ENCODE data around the gene P3H3. TPM values are rescaled to one million over a fixed set of nuclear protein-coding genes. Genes with fewer than 3 reads are reported as not detected.

The P3H3 gene
- total and polyA plus RNA-seq, 2 of the 4 experiments (the other 2 are of a cell fraction): 27.8 to 83.9 TPM

DNA sequence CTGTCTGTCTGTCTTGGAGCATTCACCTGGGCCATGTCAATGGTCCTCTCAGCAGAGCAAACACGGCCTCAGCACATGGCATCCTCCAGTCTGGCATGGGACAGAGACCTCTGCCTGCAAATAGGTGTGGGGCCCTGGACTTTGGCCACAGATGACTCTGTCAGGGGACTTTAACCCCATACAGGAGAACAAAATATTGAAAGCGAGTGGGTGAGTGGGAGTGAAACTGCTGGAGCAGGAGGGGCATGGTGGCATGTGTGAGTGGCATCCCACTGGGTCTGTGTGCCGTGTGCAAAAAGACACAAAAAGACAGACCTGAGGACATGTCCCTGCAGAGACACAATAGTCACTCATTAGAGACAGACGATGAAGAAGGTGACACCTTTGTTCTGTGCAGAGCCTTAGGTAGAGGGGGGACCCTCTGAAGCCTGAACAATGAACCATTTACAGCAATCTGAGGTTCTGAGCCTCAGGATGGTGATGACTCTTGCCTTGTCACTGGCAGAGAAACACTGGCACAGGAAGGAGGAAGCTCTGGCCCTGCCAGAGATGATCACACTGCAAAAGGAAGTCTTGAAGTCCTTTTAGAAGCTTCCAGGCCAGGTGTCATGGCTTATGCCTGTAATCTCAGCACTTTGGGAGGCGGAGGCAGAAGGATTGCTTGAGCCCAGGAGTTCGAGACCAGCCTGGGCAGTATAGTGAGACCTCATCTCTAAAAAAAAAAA is 48.3 kb upstream of the P3H3 start:
- no peak overlapping the region for H2BK15ac ChIP-seq (ENCODE audit: low read depth, low read length)
- no peak overlapping the region for H3K4me3 ChIP-seq (ENCODE audit: insufficient read depth, low read depth, low read length)
- H3K36me3 ChIP-seq (ENCODE audit: control insufficient read depth, insufficient read depth, low read length): no peaks in the 10 kb centered on the region
- no peak overlapping the region for H2AK5ac ChIP-seq (ENCODE audit: low read depth, low read length)
- no peak overlapping the region for H3K14ac ChIP-seq (replicated peaks; ENCODE audit: low read depth, low read length)
- in situ Hi-C loops (cut with MboI; ENCODE audit: low sequenced_read_pairs) (no loop called here), dilution Hi-C loops (cut with HindIII; ENCODE audit: low sequenced_read_pairs, unreplicated experiment) (no loop called here), intact Hi-C loops (cut with micrococcal nuclease) (loop anchor here (1.0 kb wide), 3 partner anchors 27 to 163 kb away; partner anchors contain the start of gene MLF2)
- no peak overlapping the region for H3K4ac ChIP-seq (ENCODE audit: low read depth, low read length)
- no peaks in the 10 kb centered on the region for H3K79me1 ChIP-seq (ENCODE audit: low read depth in 1 of 2, low read length in 2 of 2)
- no peak overlapping the region for H2AK9ac ChIP-seq (replicated peaks; ENCODE audit: low read depth, low read length, poor library complexity)
- POLR2A ChIA-PET (ENCODE audit: unreplicated experiment): interaction anchor here (0.6 kb wide), 1 partner anchor 91 kb away, joined by 3 read pairs; the partner anchor contains the start of gene ZNF384
- no peak overlapping the region for H2BK120ac ChIP-seq (ENCODE audit: low read depth, low read length)
- H3K18ac ChIP-seq (ENCODE audit: low read depth, low read length): no peak overlapping the region
- DNase-seq (no peak), ATAC-seq (ENCODE audit: low read depth) (no peak)
- H2BK5ac ChIP-seq (ENCODE audit: low read depth, low read length, poor library complexity, severe bottlenecking): no peak overlapping the region
- no peaks in the 10 kb centered on the region for H3K27me3 ChIP-seq (ENCODE audit: control insufficient read depth, insufficient read depth, low read length)
- H4K20me1 ChIP-seq (ENCODE audit: insufficient read depth, low read length): no peaks in the 10 kb centered on the region
- no peak overlapping the region; a peak in 1 of 4 replicates for H4K8ac ChIP-seq (ENCODE audit: low read depth in 2 of 2, low read length in 2 of 2)
- H3K56ac ChIP-seq (ENCODE audit: extremely low read depth, insufficient read depth, low read length): no peak overlapping the region
- no peaks in the 10 kb centered on the region for H3K9me3 ChIP-seq (ENCODE audit: control insufficient read depth, insufficient read depth, low read length)
- 77% methylated on average over 3 of the region's 6 CpGs; no CpG with 5 or more reads in 1 of the 2 experiments for WGBS, 2 experiments (ENCODE audit: extremely low coverage in 2 of 2, insufficient read length in 1 of 2)
- no peak overlapping the region for H3K9ac ChIP-seq (ENCODE audit: low read depth, low read length)
- H2BK20ac ChIP-seq (ENCODE audit: low read depth, low read length): no peak overlapping the region
- no peak overlapping the region for H3K4me2 ChIP-seq (ENCODE audit: low read depth, low read length)
- H2AFZ ChIP-seq (replicated peaks; ENCODE audit: low read length, poor library complexity): peak overlapping the region; percentile 66
- TF ChIP-seq SMC3 (IDR thresholded peaks at IDR 0.05; ENCODE audit: low read depth, low read length) (no peak), RFX5 (IDR thresholded peaks at IDR 0.05; ENCODE audit: low read depth, low read length) (no peak), POLR2A (IDR thresholded peaks at IDR 0.05; ENCODE audit: low read depth, low read length) (no peak), NFE2L2 (IDR thresholded peaks at IDR 0.05; ENCODE audit: low read depth, low read length) (no peak), CHD1 (IDR thresholded peaks at IDR 0.05; ENCODE audit: low read depth, low read length) (no peak), MAFK (IDR thresholded peaks at IDR 0.05; ENCODE audit: low read depth, low read length) (no peak), BHLHE40 (IDR thresholded peaks at IDR 0.05; ENCODE audit: low read depth, low read length) (no peak), MAZ (IDR thresholded peaks at IDR 0.05; ENCODE audit: borderline replicate concordance, low read depth, low read length) (no peak), FOS (IDR thresholded peaks at IDR 0.05; ENCODE audit: low read depth, low read length) (no peak), RCOR1 (IDR thresholded peaks at IDR 0.05; ENCODE audit: insufficient replicate concordance, low read length) (no peak), RAD21 (IDR thresholded peaks at IDR 0.05; ENCODE audit: low read length) (no peak)
- TF ChIP-seq, protein P1, sequence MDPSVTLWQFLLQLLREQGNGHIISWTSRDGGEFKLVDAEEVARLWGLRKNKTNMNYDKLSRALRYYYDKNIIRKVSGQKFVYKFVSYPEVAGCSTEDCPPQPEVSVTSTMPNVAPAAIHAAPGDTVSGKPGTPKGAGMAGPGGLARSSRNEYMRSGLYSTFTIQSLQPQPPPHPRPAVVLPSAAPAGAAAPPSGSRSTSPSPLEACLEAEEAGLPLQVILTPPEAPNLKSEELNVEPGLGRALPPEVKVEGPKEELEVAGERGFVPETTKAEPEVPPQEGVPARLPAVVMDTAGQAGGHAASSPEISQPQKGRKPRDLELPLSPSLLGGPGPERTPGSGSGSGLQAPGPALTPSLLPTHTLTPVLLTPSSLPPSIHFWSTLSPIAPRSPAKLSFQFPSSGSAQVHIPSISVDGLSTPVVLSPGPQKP (IDR thresholded peaks at IDR 0.05; ENCODE audit: borderline replicate concordance, low read depth, low read length): no peak
- TF ChIP-seq, protein P2, sequence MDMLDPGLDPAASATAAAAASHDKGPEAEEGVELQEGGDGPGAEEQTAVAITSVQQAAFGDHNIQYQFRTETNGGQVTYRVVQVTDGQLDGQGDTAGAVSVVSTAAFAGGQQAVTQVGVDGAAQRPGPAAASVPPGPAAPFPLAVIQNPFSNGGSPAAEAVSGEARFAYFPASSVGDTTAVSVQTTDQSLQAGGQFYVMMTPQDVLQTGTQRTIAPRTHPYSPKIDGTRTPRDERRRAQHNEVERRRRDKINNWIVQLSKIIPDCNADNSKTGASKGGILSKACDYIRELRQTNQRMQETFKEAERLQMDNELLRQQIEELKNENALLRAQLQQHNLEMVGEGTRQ (IDR thresholded peaks at IDR 0.05; ENCODE audit: low read depth, low read length): no peak
- TF ChIP-seq, protein P3, sequence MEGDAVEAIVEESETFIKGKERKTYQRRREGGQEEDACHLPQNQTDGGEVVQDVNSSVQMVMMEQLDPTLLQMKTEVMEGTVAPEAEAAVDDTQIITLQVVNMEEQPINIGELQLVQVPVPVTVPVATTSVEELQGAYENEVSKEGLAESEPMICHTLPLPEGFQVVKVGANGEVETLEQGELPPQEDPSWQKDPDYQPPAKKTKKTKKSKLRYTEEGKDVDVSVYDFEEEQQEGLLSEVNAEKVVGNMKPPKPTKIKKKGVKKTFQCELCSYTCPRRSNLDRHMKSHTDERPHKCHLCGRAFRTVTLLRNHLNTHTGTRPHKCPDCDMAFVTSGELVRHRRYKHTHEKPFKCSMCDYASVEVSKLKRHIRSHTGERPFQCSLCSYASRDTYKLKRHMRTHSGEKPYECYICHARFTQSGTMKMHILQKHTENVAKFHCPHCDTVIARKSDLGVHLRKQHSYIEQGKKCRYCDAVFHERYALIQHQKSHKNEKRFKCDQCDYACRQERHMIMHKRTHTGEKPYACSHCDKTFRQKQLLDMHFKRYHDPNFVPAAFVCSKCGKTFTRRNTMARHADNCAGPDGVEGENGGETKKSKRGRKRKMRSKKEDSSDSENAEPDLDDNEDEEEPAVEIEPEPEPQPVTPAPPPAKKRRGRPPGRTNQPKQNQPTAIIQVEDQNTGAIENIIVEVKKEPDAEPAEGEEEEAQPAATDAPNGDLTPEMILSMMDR (conservative IDR thresholded peaks at IDR 0.05; ENCODE audit: low read depth, low read length): no peak
- H3K9me1 ChIP-seq (ENCODE audit: insufficient read depth, low read length): no peaks in the 10 kb centered on the region
- CTCF ChIA-PET: interaction anchor here (0.6 to 2.3 kb wide), 2 partner anchors 10 to 26 kb away, joined by 3 to 16 read pairs; partner anchors contain the start of genes CD4 and MLF2
- H3K23ac ChIP-seq (ENCODE audit: low read depth, low read length): no peak overlapping the region
- BruUV-seq (replicated peaks): no TSS peak
- no peak overlapping the region for H4K91ac ChIP-seq (ENCODE audit: insufficient read depth, low read depth, low read length)
- no peak overlapping the region for H3K27ac ChIP-seq (ENCODE audit: insufficient read depth, low read length)
- H4K5ac ChIP-seq (ENCODE audit: low read depth, low read length): no peak overlapping the region
- H3K4me1 ChIP-seq (ENCODE audit: control insufficient read depth, insufficient read depth, low read length): peaks cover 4% of the 10 kb centered on the region; the same call in 1 of the 2 replicates
